Measurements from ENCODE around the gene FCHO1. TPM values are rescaled to one million over a fixed set of nuclear protein-coding genes. Genes with fewer than 3 reads are reported as not detected.

Gene FCHO1
- total RNA-seq, 1 donor from 2014 or later: 1.1 TPM

GRCh38 chr19:17829855-17830566 lies 78.7 kb downstream of the FCHO1 start:
- no peak for DNase-seq (ENCODE audit: low read depth, low spot score)

- DNase-seq (ENCODE audit: low read depth, low spot score): peak; percentile 17
These were observed 79.5 kb downstream of the FCHO1 start for GRCh38 chr19:17830567-17831418.

- no peak for DNase-seq (ENCODE audit: low read depth, low spot score)
These were observed 80.2 kb downstream of the FCHO1 start for GRCh38 chr19:17831419-17831888.

- no peak for DNase-seq (ENCODE audit: low read depth, low spot score)
These were observed 81.3 kb downstream of the FCHO1 start for GRCh38 chr19:17832443-17833208.

- DNase-seq (ENCODE audit: low read depth, low spot score): no peak
These were observed 83.3 kb downstream of the FCHO1 start for GRCh38 chr19:17834350-17835181.

- DNase-seq (ENCODE audit: low read depth, low spot score): no peak
These were observed 84.1 kb downstream of the FCHO1 start for GRCh38 chr19:17835182-17836006.

GRCh38 chr19:17836530-17836929 lies 85.3 kb downstream of the FCHO1 start:
- DNase-seq (ENCODE audit: low read depth, low spot score): no peak

- DNase-seq (ENCODE audit: low read depth, low spot score): no peak
These were observed 86.7 kb downstream of the FCHO1 start for GRCh38 chr19:17837972-17838371.

Other genes with a start within 250 kb of the FCHO1 start
- 44.6 and 45.2 TPM in 2 replicates for gene PGLS, start 239.8 kb upstream of the FCHO1 start, total RNA-seq
- 107 and 142 TPM in 2 replicates for gene COLGALT1, start 195.8 kb upstream of the FCHO1 start, total RNA-seq
- under 0.01 TPM in 1 of 2 replicates, not detected in the other for gene UNC13A, start 63.1 kb upstream of the FCHO1 start, total RNA-seq
- gene MAP1S, start 32.0 kb upstream of the FCHO1 start, total RNA-seq: 40.8 and 52.6 TPM in 2 replicates
- not detected in 2 replicates for gene B3GNT3, start 43.7 kb downstream of the FCHO1 start, total RNA-seq
- gene INSL3, start 70.0 kb downstream of the FCHO1 start, total RNA-seq: not detected in 2 replicates
- 1.6 and 3.0 TPM in 2 replicates for gene JAK3, start 96.5 kb downstream of the FCHO1 start, total RNA-seq
- 1,161 and 1,468 TPM in 2 replicates for gene RPL18A, start 108.4 kb downstream of the FCHO1 start, total RNA-seq
- gene SLC5A5, start 120.5 kb downstream of the FCHO1 start, total RNA-seq: not detected in 2 replicates
- 57.0 and 65.4 TPM in 2 replicates for gene CCDC124, start 181.5 kb downstream of the FCHO1 start, total RNA-seq
- under 0.01 TPM in 1 of 2 replicates, not detected in the other for gene KCNN1, start 215.6 kb downstream of the FCHO1 start, total RNA-seq

All from pulmonary artery endothelial cell (primary cell).